Tibial artery (tissue), 4 donors: ENCODE measurements around the gene GRM5.
"Not testable (repeated sequence)": the region's sequence is repeated elsewhere in the genome, so short reads cannot be mapped to it uniquely, and the experiment has no call there.

Source experiments
- DNase-seq, 2 donors: peaks; one replicate each; pipeline ENCODE4 v3.0.0-alpha.2; 2019
- H3K27ac ChIP-seq, 2 donors: fragments of 200-600 bp; sonication (generic) in 1 of 2; 1 replicate in 1 of 2; 2 replicates in 1 of 2; pipeline ENCODE4 v1.5.1; 2018 to 2019; ENCODE audit warnings: mild to moderate bottlenecking in 1 of 2
- H3K27me3 ChIP-seq, 2 donors: fragments of 200-600 bp; sonication (generic) in 1 of 2; one replicate each; pipeline versions ENCODE4 v1.5.1 to v1.6.0; 2016 to 2019
- H3K36me3 ChIP-seq, 3 donors: fragments of 200-600 bp; sonication (generic) in 2 of 3; one replicate each; pipeline ENCODE4 v1.5.1; 2016 to 2019; ENCODE audit warnings: mild to moderate bottlenecking in 2 of 3
- H3K4me1 ChIP-seq, 4 donors: fragments of 200-600 bp; sonication (generic) in 2 of 4; 1 replicate in 3 of 4; 2 replicates in 1 of 4; pipeline ENCODE4 v1.5.1; 2016 to 2019
- H3K4me3 ChIP-seq, 2 donors: fragments of 200-600 bp; sonication (generic) in 1 of 2; 1 replicate in 1 of 2; 2 replicates in 1 of 2; pipeline ENCODE4 v1.5.1; 2018 to 2019; ENCODE audit warnings: mild to moderate bottlenecking in 2 of 2
- H3K9me3 ChIP-seq, 3 donors: fragments of 200-600 bp; sonication (generic) in 1 of 3; one replicate each; pipeline ENCODE4 v1.5.1; 2016 to 2019
- intact Hi-C: fragments of 100-400 bp; cut with DNase I; formaldehyde crosslinking; loops from one replicate; pipeline ENCODE4 v1.15.0; 2023; ENCODE audit warnings: low total_unique reads
- TF ChIP-seq, protein P1 (sequence below), 2 experiments: fragments of 200-600 bp in 1 of 2; fragments of 450-650 bp in 1 of 2; IDR thresholded peaks; one replicate each; pipeline ENCODE4 v1.5.1; 2017 to 2019; ENCODE audit warnings: antibody characterized with exemption in 2 of 2, mild to moderate bottlenecking in 1 of 2, moderate library complexity in 1 of 2

The GRM5 gene

DNA sequence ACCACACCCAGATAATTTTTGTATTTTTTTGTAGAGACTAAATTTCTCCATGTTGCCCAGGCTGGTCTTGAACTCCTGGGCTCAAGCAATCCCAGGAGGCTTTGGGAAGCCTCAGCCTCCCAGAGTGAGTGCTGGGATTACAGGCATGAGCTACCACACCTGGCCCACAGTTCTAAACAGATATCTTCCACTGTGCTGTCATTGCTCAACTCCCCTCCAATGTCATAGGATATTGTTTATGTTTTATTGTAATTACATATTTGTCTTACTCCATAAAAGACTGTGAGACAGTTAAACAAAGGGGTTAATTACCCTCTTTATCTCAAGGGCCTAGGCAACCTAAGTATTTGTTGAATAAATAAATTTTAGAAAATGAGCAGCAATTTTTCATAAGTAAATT is 204.2 kb downstream of the GRM5 start:
- no peaks in the 10 kb centered on the region for H3K9me3 ChIP-seq
- H3K27me3 ChIP-seq: no peaks in the 10 kb centered on the region
- no peak overlapping the region for H3K4me3 ChIP-seq
- TF ChIP-seq, protein P1, sequence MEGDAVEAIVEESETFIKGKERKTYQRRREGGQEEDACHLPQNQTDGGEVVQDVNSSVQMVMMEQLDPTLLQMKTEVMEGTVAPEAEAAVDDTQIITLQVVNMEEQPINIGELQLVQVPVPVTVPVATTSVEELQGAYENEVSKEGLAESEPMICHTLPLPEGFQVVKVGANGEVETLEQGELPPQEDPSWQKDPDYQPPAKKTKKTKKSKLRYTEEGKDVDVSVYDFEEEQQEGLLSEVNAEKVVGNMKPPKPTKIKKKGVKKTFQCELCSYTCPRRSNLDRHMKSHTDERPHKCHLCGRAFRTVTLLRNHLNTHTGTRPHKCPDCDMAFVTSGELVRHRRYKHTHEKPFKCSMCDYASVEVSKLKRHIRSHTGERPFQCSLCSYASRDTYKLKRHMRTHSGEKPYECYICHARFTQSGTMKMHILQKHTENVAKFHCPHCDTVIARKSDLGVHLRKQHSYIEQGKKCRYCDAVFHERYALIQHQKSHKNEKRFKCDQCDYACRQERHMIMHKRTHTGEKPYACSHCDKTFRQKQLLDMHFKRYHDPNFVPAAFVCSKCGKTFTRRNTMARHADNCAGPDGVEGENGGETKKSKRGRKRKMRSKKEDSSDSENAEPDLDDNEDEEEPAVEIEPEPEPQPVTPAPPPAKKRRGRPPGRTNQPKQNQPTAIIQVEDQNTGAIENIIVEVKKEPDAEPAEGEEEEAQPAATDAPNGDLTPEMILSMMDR (IDR thresholded peaks at IDR 0.05): no peak
- intact Hi-C loops: no loop called here
- no peaks in the 10 kb centered on the region for H3K4me1 ChIP-seq
- no peak for DNase-seq
- no peak overlapping the region for H3K27ac ChIP-seq
- no peaks in the 10 kb centered on the region for H3K36me3 ChIP-seq

DNA sequence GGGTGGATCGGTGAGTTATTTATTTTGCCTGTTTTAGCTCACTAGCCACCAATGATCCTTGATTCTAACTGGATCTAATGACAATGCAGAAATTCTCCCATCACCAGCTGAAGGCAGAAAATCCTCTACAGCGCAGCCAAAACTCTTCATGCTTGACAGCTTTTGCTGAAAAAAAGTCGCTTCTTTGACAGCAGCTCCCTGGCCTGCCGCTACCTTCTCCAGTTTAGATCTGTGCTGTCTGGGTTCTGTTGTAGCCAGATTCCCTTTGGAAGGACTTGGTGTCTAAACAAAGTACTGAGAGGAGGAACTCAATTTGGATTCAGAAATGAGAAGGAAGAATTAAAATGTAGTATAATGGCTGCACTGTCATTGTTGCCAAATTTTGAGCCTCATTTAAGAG is 205.4 kb downstream of the GRM5 start:
- H3K4me3 ChIP-seq, H3K4me1 ChIP-seq, DNase-seq, H3K27ac ChIP-seq, H3K27me3 ChIP-seq, H3K9me3 ChIP-seq, H3K36me3 ChIP-seq, intact Hi-C loops: not testable (repeated sequence)

DNA sequence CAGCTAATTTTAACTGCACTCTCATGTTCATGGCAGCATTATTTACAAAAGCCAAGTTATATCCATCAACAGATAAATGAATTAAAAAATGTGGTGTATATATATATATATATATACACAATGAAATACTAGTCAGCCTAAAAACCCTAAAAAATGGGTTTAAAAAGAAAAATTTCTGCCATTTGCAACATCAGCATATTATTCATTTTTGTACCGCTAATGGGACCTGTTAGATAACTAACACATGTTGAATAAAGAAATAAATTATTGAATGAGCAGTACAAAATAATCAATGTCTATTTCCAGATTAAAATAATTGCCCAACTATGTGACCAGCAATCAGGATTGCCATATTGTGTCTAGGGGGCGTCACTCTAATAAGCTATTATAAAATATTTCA is 211.8 kb downstream of the GRM5 start:
- H3K9me3 ChIP-seq, H3K4me3 ChIP-seq, intact Hi-C loops, DNase-seq, H3K36me3 ChIP-seq, H3K27me3 ChIP-seq, H3K27ac ChIP-seq, H3K4me1 ChIP-seq: not testable (repeated sequence)

DNA sequence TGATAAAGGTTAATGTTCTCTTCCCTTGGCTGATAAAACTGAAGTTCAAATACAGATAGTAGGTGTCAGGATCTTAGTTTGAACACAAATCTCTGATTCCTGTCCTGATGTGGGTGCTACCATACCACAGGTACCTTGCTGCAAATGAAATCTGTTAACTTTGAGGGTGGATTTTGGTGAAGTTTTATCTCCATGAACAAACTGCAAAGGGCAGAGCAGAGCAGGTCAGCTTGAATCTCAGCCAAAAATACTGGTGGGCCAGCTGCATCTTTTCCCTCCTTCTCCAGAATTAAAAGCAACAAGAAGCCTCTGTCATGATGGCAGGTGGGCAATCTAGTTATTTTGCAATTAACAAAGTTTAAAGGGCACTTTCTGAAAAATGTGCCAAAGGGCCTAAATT is 214.2 kb downstream of the GRM5 start:
- H3K36me3 ChIP-seq, H3K9me3 ChIP-seq, DNase-seq, H3K4me1 ChIP-seq, intact Hi-C loops, H3K27me3 ChIP-seq, H3K27ac ChIP-seq, H3K4me3 ChIP-seq: not testable (repeated sequence)

- DNase-seq: not testable (repeated sequence)
These were observed 216.0 kb downstream of the GRM5 start for GRCh38 chr11:88849773-88850172.

DNA sequence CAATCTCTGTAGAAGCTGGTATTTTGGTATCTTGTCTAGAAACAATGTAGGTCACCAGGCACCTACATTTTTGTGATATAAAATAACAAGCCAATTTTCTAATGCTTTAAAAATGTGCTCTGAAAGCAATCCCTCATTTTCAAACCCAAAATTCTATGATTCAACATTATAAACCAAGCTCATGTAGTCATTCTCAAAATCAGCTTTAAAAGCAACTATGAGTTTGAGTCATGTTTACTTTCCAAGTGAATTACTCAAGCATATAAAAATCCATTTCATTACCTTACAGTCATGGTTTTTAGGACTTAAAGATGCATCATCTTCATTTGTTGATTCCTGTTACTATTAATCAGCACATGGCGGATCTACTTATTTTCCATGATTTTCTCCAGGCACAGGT is 216.4 kb downstream of the GRM5 start:
- TF ChIP-seq, protein P1 (IDR thresholded peaks at IDR 0.05): no peak
- Histone ChIP-seq H3K4me3 (no peak overlapping the region), H3K9me3 (no peaks in the 10 kb centered on the region), H3K27me3 (no peaks in the 10 kb centered on the region), H3K36me3 (no peaks in the 10 kb centered on the region), H3K27ac (no peak overlapping the region), H3K4me1 (no peaks in the 10 kb centered on the region)
- no peak for DNase-seq
- intact Hi-C loops: no loop called here

More at GRCh38 chr11:88849773-88850172, 216.0 kb downstream of the GRM5 start:
- H3K4me1 ChIP-seq, H3K36me3 ChIP-seq, H3K9me3 ChIP-seq, H3K27ac ChIP-seq, H3K4me3 ChIP-seq, H3K27me3 ChIP-seq, intact Hi-C loops: not testable (repeated sequence)

GRCh38 chr11:88846266-88846665 is 219.5 kb downstream of the GRM5 start:
- H3K36me3 ChIP-seq, H3K27ac ChIP-seq, DNase-seq, H3K27me3 ChIP-seq, H3K9me3 ChIP-seq, H3K4me1 ChIP-seq, H3K4me3 ChIP-seq, intact Hi-C loops: not testable (repeated sequence)

DNA sequence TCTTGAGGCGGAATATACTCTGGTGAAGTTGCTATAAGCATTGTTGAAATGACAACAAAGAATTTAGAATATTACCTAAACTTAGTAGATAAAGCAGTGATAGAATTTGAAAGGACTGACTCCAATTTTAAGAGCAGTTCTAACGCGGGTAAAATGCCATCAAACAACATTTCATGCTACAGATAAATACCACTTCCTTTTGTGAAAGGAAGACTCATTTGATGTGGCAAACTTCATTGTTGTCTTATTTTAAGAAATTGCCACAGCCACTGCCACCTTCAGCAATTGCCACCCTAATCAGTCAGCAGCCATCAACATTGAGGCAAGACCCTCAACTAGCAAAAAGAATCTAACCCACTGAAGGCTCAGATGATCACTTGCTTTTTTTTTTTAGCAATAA is 220.8 kb downstream of the GRM5 start:
- DNase-seq, H3K9me3 ChIP-seq, H3K36me3 ChIP-seq, intact Hi-C loops, H3K27ac ChIP-seq, H3K4me1 ChIP-seq, H3K27me3 ChIP-seq, H3K4me3 ChIP-seq: not testable (repeated sequence)

DNA sequence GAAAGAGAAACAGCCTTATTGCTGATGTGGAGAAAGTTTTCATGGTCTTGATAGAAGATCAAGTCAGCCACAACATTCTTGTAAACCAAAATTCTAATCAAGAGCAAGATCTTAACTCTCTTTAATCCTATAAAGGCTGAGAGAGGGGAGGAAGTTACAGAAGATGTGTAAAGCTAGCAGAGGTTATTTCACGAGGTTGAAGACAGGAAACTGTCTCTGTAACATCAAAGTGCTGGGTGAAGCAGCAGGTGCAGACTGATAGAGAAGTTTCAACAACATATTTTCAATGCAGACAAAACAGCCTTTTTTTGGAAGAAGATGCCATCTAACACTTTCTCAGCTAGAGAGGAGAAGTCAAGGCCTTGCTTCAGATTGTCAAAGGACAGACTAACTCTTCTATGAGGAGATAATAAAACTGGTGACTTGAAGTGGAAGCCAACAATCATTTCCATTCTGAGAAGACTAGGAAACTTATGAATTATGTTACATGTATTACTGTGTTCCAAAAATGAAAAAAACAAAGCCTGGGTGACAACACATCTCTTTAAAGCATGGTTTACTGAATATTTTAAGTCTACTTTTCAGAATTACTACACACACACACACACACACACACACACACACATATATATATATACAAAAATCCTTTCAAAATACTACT is 221.9 kb downstream of the GRM5 start:
- H3K9me3 ChIP-seq, H3K27me3 ChIP-seq, H3K4me3 ChIP-seq, H3K36me3 ChIP-seq, intact Hi-C loops, DNase-seq, H3K27ac ChIP-seq, H3K4me1 ChIP-seq: not testable (repeated sequence)

DNA sequence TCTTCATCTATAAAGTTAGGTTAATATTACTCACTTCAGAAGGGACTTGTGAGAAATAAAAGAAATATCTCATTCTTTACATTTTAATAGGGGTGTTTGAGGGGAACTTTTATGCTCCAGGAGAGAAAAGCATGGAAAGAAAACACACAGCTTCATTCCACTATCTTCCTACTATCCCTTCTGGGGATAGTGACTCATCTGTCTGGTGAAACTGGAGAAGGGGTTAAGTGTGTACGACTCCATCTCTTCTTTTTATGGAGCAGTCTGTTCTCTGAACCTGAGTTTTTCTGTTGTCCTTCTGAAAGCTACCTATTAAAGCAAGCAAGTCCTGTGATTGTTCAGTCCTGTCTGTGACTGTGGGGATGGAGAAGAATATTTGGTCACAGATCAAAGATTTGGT is 227.6 kb downstream of the GRM5 start:
- H3K9me3 ChIP-seq, H3K36me3 ChIP-seq, H3K27me3 ChIP-seq, H3K27ac ChIP-seq, H3K4me3 ChIP-seq, DNase-seq, H3K4me1 ChIP-seq, intact Hi-C loops: not testable (repeated sequence)

GRCh38 chr11:88835709-88836108 is 230.1 kb downstream of the GRM5 start:
- H3K27ac ChIP-seq, DNase-seq, H3K9me3 ChIP-seq, H3K4me3 ChIP-seq, H3K36me3 ChIP-seq, H3K4me1 ChIP-seq, intact Hi-C loops, H3K27me3 ChIP-seq: not testable (repeated sequence)
